Left colon (tissue), 2 donors: Measurements from ENCODE around the gene COL23A1. TPM values are rescaled to one million over a fixed set of nuclear protein-coding genes. Genes with fewer than 3 reads are reported as not detected.
"Not testable (repeated sequence)": the region's sequence is repeated elsewhere in the genome, so short reads cannot be mapped to it uniquely, and the experiment has no call there.

ENCODE experiments used
- ATAC-seq: fragments of 200-7000 bp; cut with Tn5 transposase; one replicate; pipeline ENCODE4 v1.9.1; 2020; ENCODE audit warnings: mild to moderate bottlenecking, moderate library complexity
- DNase-seq, 2 donors: peaks; one replicate each; pipeline ENCODE4 v3.0.0-alpha.2; 2020
- intact Hi-C, 2 donors: fragments of 100-400 bp; cut with DNase I in 1 of 2; cut with micrococcal nuclease in 1 of 2; formaldehyde crosslinking; loops; one replicate each; pipeline versions ENCODE4 v1.11.2 to v1.14.0; 2022; cut with DNase I, micrococcal nuclease
- total RNA-seq, 2 donors: library from RNA; stranded (reverse); fragmentation: NEBNext Ultra II Directional; extraction: Animal tissue kit (Norgen Biotek cat#: 25700); gene quantifications; one replicate each; pipeline ENCODE4 v1.2.1, GENCODE V29; 2021
- donor health status: DM: no; HTN: no; CAD: no.
- donor health status: DM: yes; HTN: yes; CAD: no.

Gene COL23A1
- total RNA-seq, 2 donors from 2014 or later: 0.09 to 0.73 TPM

DNA sequence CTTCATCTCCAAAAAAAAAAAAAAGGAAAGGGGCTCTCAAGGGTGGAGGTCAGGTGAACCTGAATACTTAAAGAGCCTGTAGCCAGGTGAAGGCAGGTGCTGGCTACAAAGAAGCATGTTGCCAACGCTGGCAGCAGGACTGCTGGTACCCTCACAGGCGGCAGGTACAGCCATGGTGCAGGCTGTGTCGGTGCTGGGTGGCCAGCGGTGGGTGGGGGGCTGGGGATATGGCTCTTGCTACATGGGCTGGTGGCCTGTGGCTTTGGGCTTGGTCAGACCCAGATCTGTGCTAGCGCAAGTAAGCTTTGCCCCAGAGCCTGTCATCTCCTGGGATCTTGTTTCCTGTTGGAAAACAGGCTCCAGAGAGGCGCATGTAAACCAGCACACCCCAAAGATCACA, 271.3 kb downstream of the COL23A1 start:
- intact Hi-C loops: no loop called here
- no peak for DNase-seq
- ATAC-seq: no peak

DNA sequence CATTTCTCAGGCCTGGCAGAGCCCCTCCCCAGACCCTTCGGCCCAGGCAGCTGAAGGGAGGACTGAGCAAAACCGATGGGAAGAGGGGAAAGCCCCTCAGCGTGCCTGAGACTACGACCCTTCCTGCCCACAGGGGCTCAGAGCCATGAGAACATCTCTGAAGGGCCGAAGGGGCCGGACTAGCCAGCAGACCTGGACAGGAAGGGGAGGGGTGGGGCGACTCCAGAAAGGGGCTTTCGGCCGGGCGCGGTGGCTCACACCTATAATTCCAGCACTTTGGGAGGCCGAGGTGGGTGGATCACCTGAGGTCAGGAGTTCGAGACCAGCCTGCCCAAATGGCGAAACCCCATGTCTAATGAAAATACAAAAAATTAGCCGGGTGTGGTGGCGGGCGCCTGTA, 271.8 kb downstream of the COL23A1 start:
- no peak for DNase-seq
- no peak for ATAC-seq
- intact Hi-C loops: no loop called here

DNA sequence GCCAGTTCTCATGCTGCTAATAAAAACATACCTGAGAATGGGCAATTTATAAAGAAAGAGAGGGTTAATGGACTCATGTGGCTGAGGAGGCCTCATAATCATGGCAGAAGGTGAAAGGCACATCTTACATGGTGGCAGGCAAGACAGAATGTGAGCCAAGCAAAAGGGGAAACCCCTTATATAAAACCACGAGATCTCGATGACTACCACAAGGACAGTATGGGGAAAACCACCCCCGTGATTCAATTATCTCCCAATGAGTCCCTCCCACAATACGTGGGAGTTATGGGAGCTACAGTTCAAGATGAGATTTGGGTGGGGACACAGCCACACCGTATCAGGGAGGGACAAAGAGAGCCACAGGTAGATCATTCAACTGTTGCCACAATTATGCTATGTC, 272.5 kb downstream of the COL23A1 start:
- ATAC-seq, DNase-seq, intact Hi-C loops: not testable (repeated sequence)

DNA sequence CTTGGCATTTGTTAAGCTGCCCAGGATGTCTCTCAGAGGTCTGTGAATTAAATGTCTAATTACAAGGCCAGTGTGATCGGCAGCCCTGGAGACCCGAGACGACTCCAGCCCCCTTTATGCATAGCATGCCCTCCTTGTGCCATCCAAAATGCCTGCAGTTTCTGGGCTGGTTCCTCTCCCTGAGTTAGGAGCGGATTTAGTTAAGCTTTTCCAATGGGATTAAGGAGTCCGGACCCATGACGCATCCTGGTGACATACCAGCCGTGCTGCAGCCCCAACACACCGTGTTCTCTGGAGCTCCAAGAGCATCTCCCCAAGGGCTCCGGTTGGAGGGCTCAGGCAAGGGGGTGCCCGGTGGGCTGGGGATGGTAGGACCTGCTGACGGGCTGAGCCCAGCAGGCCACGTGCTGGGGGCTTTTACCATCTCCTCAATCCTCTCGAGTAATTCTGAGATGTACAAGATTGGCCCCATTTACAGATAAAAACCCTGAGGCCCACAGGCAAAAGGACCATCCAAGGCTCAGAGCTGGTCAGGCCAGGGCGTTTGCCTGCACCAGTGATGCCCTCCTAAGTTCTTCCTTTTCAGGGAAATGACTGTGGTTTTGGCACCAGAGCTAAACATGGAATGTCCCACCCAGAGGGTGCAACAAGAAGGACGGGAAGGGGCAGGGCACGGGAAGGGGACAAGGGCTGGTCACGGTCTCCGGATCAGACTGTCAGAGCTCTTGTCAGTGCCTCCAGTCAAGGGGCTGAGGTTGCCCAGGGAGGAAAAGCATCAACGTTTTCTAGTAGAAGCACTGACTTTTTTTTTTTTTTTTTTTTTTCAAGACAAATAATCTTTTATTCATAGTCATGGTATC, 275.0 kb downstream of the COL23A1 start:
- intact Hi-C loops: no loop called here
- no peak for DNase-seq

DNA sequence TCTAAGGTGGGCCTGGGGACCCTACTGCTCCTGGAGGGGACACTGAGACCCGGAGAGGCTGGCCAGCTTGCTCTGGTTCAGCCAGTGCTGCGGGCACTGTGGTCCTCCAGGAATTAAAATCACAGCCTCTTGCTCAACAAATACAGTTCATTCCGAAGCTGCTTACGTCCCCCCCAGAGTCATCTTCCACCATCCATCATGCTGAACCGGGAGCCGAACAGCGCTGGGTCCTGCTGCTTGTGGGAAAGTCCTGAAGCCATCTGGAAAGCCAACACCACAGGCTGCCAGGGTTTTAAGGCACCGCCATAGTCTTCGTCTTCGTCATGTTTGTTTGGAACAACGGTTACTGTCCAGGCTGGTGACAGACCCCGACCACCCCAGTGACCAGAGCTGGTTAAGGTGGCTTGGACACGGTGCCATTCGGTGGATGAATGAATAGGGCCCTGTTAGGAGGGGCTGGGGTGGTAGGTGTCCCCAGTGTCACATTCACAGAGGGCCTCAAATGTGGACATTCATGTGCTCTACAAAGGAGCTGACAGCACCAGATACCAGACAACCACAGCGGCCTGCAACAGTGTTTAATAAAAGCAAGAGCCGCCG, 276.0 kb downstream of the COL23A1 start:
- ATAC-seq: no peak
- intact Hi-C loops: no loop called here

More for the DNA sequence above, 275.0 kb downstream of the COL23A1 start:
- ATAC-seq: no peak

DNA sequence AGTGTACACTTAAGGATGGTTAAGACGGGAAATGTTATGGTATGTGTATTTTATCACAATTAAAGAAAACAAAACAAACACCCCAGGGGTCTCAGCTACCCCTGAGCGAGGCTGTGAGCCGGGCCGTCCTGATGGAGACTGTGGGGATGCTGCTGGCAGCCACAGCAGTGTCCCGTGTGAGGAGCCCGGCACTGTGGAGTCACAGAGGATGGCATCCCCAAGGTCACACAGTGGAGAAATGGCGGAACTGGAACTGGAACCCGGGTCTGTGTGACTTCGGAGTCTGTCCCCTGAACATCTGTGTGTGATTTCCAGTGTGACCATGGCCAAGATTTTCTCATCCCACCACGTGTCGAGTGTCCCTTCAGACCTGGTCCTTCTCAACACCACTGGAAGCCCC, 276.9 kb downstream of the COL23A1 start:
- intact Hi-C loops: no loop called here
- ATAC-seq (no peak), DNase-seq (no peak)

More for the DNA sequence above, 276.0 kb downstream of the COL23A1 start:
- DNase-seq: no peak

DNA sequence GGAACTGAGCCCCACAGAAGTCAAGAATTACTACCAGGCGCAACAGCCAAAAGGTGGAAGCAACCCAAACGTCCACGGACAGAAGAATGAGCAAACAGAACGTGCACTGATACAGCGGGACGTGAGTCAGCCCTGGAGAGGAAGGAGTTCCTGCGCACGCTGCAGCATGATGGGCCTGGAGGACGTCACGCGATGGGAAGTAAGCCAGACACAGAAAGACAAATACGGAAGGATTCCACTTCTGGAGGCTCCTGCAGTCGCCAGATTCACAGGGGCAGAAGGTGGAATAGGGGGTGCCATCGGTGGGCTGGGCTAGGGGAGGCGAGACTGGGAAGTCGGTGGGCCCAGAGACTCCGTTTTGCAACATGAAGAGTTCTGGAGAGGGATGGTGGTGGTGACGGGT, 277.3 kb downstream of the COL23A1 start:
- ATAC-seq (no peak), DNase-seq (peak; percentile 14 to 32)
- intact Hi-C loops: no loop called here

DNA sequence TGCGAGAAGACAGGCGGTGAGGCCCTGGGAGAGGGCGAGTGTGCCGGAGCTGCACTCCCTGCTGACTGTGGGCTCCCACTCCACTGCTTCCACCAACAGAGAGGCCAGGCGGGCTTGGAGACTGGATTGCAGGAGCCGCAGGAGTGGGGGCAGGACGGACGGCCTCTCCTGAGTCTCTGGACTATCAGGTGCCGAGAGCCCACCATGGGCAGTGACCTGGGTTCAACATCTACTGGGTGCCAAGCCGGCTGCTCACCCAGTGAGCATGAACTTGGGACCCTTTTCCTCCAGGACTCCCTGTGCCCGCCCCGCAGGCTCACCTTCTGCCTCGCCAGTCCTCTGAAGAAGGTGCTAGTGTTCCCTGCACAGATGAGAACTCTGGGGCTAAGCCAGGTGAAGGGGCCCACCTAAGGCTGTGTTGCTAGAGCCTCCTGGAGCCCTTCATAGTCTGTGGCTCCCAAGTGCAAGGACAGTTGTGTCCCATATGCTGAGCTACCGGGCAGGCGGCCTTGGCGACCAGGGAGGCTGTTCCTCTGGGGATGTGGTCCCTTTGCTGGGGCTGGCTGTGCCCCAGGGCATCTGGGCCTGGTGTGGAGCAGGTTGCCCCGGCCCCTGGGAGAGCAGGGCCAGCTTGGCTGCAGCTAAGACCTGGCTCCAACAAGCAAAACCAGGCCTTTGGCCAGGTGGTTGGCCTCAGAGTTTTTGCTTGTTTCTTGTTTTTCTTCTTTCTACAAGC, 279.9 kb downstream of the COL23A1 start:
- ATAC-seq: no peak
- intact Hi-C loops: no loop called here
- no peak for DNase-seq

DNA sequence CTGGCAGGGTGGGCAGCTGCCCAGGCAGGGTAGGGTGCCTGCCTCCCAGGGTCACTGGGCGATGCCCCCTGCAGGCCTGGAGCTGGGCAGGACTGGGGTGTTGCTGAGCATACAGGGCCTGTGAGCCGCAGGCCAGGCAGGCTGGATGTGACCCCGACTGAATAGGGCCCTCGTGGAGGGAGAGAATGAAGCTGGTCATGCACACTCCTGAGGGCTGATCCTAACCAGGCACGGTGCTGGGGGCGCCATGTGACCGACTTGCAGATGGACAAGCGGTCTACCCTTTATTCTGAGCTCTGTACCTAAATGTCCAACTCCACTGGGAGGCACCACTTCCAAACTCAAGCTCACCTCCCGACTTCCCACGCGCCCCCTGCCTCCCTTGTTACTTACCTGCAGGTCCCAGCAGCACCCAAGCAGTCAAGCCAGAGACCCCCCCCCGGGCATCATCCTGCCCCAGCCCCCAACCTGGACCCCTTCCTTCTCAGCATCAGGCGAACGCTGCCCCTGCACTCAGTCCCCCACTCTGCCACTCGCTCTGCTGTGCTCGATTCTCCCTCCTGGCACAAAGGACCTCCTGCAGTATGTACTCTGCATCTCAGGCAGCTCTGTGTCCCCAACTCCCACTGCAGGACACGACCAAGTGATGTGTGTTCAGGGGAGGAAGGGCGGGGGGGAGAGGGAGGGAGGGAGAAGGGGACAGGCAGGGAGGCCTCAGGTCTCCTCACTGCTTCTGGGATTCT, 280.8 kb downstream of the COL23A1 start:
- intact Hi-C loops: no loop called here
- peak in 1 of 2 donors; percentile 13 for DNase-seq
- no peak for ATAC-seq

DNA sequence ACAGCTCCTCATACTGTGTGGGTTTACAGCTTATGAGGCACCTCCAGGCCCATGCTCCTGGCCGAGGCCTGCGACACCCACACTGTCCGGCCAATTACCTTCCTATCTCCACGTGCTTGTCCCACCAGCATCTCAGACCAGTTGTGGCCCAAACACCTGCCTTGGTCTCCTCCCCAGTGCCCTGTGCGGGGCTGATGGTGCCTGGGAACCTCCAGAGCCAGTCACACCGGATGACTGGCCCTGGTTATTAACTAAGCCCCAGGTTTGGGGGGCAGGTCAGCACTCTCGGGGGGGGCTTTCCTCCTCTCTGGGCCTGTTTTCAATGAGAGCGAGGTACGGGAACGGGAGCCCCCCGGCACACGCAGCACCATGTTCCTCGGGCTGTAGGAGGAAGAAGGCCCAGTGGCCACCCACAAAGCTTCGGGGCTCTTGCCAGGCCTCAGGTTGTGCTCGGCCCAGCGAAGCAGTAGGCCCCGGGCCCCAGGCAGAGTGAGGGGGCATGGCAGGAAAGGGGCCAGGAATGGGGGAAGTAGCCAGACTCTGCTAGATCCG, 281.6 kb downstream of the COL23A1 start:
- intact Hi-C loops: no loop called here
- no peak for ATAC-seq
- DNase-seq: peak in 1 of 2 donors; percentile 16

DNA sequence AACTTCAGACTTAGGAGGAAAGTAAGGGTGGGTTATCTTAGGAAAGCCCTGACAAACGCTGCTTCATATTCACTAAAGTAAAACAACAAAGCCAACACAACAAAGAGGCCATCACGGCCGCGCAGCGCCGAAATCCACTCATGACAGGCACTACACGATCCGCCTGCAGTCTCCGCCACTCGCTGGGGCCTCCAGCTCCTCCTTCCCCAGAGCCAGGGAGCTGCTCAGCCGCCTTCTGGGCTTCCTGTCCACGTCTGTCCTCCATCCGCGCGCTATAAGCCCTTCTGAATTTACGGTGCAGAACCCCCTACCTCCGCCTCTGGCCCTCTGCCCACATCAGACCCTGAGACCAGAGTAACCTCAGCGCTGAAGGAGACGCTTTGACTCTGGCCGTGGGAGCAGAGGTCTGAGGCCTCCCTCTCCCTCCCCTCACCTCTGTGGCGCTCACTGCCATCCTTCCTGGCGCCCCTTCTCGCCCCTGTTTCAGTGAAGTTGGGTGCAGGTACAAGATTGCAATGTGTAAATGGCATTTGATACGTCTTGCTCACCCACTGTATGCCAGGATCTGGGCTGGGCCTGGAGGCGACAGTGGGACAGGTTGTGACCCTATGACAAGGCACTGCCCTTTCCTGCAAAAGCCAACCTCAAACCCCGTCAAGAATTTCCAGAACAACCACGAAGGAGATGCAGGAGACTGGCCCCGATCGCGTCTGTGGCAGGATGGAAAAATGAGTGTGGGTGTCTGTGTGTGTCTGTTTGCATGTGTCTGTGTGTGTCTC, 282.7 kb downstream of the COL23A1 start:
- DNase-seq (peak in 1 of 2 donors; percentile 8), ATAC-seq (no peak)
- intact Hi-C loops: no loop called here

DNA sequence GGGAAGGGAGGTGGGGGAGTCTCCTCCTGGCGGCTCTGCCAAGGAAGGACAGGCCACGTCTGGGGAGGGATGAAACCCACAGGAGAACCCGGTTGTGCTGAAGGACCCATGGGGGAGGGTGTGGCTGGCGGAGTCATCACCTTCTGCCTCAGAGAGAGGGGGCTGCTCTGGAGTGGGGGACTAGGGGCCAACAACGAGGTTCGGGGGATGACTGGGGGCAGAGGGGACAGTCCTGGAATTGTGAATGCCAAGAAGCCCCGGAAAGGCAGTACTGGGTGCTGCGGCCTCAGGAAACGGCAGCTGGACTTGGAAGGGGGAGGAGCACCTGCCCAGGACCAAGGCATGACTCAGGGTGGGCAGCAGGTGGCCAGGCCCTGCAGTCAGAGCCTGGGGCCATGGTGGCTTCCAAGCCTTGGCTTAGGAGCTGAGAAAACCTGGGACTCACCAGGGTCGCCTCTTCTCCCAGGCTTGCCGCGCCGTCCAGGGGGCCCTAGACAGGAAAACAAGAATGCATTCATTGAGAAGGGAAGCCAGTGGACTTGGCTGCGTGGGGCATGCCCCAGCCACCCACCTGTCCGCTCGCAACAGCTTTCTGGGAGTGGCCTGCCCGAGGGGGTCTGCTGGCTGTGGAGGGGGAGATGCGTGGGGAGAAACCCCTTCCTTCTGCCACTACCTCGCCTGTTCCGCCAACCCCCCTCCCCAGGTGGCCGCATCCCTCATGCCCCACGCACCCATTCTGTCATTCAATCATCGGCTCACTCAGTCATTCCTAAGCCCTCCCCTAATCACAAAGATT, 283.6 kb downstream of the COL23A1 start:
- intact Hi-C loops: no loop called here
- no peak for ATAC-seq
- peak in 1 of 2 donors; percentile 17 for DNase-seq

DNA sequence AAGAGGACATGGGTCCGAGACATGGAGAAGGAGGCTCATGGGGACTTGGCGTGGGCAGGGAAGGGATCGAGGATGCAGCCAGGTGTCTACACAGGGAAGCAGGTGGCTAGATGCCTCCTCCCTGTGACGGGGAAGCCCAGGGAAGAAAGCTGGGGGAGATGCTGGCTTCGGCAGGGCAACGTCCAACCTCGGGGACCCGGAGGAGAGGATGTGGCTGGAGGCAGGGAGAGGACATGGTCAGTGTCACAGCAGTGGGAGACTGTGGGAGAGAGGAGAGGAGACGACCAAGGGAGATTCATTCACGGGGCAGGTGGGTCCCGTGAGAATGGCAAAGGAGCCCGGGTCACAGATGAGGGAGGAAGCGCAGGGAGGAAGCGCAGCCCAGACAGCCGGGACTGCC, 284.4 kb downstream of the COL23A1 start:
- ATAC-seq: no peak
- intact Hi-C loops: no loop called here
- peak in 1 of 2 donors; percentile 15 for DNase-seq

DNA sequence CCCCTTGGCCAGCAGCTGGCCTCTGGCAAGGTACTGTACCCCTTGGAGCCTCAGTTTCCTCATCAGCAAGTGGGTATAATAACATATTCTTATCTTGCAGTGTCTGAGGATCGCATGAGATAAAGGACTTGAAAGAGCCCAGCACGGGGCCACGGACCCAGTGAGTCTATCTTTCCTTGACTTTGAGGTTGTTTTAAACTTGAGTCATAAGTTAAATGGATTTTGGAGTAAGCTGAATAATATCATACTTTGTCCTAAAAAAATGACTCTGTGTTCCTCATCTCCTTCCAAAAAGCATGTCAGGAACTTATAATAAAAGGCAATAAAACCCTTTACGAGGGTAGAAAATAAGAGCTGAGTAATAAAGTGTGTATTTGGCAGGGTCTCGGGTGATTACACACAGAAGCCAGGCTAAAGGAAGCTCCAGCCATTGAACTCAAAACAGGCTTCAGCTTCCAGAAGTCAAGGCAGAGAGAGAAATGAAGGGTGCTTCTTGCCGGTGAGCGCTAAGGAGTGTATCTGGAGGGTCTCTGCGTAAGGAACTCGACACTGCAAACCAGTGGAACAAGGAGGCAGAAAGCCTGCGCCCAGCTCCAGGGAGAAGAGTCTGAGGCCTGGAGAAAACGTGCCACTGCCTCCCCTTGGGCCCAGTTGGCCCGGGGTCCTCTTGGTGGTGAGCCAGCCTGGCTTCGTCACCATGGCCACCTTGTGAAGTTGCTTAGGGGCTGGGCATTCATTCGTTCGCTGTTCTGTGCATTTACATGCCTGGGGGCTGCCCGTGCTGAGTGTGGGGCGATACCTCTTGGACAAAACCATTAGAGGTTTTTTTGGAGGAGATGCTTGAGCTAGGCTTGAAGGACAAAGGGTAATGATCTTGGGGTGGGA, 285.2 kb downstream of the COL23A1 start:
- ATAC-seq (no peak), DNase-seq (peak in 1 of 2 donors; percentile 10)
- intact Hi-C loops: no loop called here

DNA sequence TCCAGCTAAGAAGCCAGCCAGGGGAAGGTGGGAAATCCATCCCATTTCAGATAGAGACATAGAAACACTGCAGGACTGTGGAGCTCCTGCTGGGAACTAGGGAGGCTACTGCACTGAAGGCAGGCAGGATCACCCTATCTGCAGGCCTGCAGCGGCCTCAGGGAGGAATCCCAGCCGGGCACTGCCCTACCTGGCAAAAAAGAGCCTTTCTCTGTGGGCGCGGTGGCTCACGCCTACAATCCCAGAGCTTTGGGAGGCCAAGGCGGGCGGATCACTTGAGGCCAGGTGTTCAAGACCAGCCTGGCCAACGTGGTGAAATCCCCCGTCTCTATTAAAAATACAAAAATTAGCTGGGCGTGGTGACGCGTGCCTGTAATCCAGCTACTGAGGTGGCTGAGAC, 286.2 kb downstream of the COL23A1 start:
- intact Hi-C loops: no loop called here
- DNase-seq (no peak), ATAC-seq (no peak)

DNA sequence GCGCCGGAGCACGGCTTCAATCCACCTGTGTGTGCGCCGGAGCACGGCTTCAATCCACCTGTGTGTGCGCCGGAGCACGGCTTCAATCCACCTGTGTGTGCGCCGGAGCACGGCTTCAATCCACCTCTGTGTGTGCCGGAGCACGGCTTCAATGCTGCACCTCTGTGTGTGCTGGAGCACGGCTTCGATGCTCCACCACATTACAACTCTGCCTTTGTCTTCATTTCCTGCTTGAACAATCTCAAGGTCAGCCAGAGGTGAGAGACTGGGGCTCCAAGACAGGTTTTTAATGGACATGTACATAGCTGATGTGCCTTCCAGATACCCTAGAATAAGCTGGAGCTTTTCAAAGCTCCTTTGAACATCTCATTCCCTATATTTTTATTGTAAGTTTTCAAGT, 287.9 kb downstream of the COL23A1 start:
- DNase-seq, ATAC-seq, intact Hi-C loops: not testable (repeated sequence)
